Activated CD4-positive, alpha-beta T cell treated with anti-CD3 and anti-CD28 coated beads for 36 hours (primary cell): ENCODE measurements around the gene UBE2B. TPM values are rescaled to one million over a fixed set of nuclear protein-coding genes. Genes with fewer than 3 reads are reported as not detected.
"Not testable (repeated sequence)": the region's sequence is repeated elsewhere in the genome, so short reads cannot be mapped to it uniquely, and the experiment has no call there.

Experiments used
- ATAC-seq: fragments of 200-7000 bp; cut with Tn5 transposase; one replicate; pipeline ENCODE4 v1.10.0; 2021; ENCODE audit warnings: mild to moderate bottlenecking, moderate library complexity
- CTCF ChIA-PET: fragments of 350-600 bp; sonication (Branson Sonifier 250); formaldehyde crosslinking; loops from one replicate; lab custom pipeline; 2021; ENCODE audit warnings: antibody characterized with exemption; lab: Charles Lee
- POLR2A ChIA-PET: fragments of 350-600 bp; sonication (Branson Sonifier 250); formaldehyde crosslinking; loops from one replicate; lab custom pipeline; 2021; ENCODE audit warnings: antibody characterized with exemption, inconsistent platforms; lab: Charles Lee
- DNase-seq: peaks from one replicate; pipeline ENCODE4 v3.0.0-alpha.2; 2020
- H3K27ac Mint-ChIP-seq: one replicate; pipeline ENCODE4 v1.8.0; 2021; ENCODE audit warnings: mixed read lengths
- H3K27me3 Mint-ChIP-seq: one replicate; pipeline ENCODE4 v1.8.0; 2021; ENCODE audit warnings: mixed read lengths
- H3K36me3 Mint-ChIP-seq: one replicate; pipeline ENCODE4 v1.8.0; 2021; ENCODE audit warnings: low read depth, mixed read lengths
- H3K4me1 Mint-ChIP-seq: one replicate; pipeline ENCODE4 v1.8.0; 2021; ENCODE audit warnings: mixed read lengths
- H3K4me3 Mint-ChIP-seq: one replicate; pipeline ENCODE4 v1.8.0; 2021; ENCODE audit warnings: mild to moderate bottlenecking, moderate library complexity, mixed read lengths
- H3K9me3 Mint-ChIP-seq: one replicate; pipeline ENCODE4 v1.8.0; 2021; ENCODE audit warnings: low read depth, mixed read lengths
- intact Hi-C, 2 experiments: fragments of 100-400 bp; cut with DNase I in 1 of 2; cut with micrococcal nuclease in 1 of 2; formaldehyde crosslinking; loops; one replicate each; pipeline versions ENCODE4 v1.14.2 to v1.15.1; 2022 to 2024; cut with DNase I, micrococcal nuclease
- total RNA-seq, 2 experiments: library from RNA; stranded (reverse); gene quantifications; one replicate each; pipeline ENCODE4 v1.2.3, GENCODE V29; 2021

The UBE2B gene
- total RNA-seq, 2 experiments from 2014 or later, result 112 to 115 TPM

DNA sequence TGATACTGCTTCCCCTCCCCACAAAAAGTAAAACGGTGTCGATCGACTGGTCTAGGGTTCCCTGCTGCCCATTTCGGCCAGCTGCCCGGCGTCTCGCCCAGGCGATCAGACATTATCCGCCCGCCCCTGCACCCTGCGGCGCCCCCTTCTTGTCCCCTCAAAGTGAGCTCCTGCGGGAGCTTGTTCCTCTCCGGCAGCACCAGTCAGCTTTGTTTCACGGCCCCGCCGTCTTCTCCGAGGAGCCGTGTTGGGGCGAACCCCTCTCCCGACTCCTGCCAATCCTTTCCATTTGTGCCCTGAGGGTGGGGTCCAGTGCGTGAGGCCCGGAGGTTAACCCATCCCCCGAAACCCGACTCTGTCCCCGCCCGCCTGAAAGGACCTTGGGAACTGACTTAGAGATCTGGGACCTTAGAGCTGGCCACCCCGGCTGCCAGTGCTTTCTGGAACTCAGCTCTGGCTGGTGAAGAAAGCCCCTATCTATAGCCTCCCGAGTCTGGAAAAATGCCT lies 518 bp downstream of the UBE2B start:
- peak; percentile 1 for ATAC-seq
- Mint-ChIP-seq H3K4me1 (peaks cover 49% of the 10 kb centered on the region), H3K27ac (peak overlapping the region; percentile 99), H3K27me3 (no peaks in the 10 kb centered on the region), H3K36me3 (peaks cover 32% of the 10 kb centered on the region), H3K4me3 (peak overlapping the region; percentile 99), H3K9me3 (peaks cover 2% of the 10 kb centered on the region)
- POLR2A ChIA-PET, result interaction anchor here (0.5 to 1.3 kb wide), 9 partner anchors 8 to 442 kb away, joined by 3 to 6 read pairs (median 5); partner anchors contain the start of genes PPP2CA and SEC24A
- CTCF ChIA-PET, result interaction anchor here (0.6 to 2.3 kb wide), 12 partner anchors 9 to 216 kb away, joined by 3 to 13 read pairs (median 4); partner anchors contain the start of gene CDKN2AIPNL
- intact Hi-C loops, result loop anchor here (1.0 to 5.0 kb wide), 22 partner anchors 8 to 1319 kb away; partner anchors contain the start of genes CDKN2AIPNL (in 2 of the 2), PPP2CA (in 2 of the 2), SEC24A (in 2 of the 2) and CAMLG (in 1 of the 2)
- DNase-seq, result peak; percentile 62

DNA sequence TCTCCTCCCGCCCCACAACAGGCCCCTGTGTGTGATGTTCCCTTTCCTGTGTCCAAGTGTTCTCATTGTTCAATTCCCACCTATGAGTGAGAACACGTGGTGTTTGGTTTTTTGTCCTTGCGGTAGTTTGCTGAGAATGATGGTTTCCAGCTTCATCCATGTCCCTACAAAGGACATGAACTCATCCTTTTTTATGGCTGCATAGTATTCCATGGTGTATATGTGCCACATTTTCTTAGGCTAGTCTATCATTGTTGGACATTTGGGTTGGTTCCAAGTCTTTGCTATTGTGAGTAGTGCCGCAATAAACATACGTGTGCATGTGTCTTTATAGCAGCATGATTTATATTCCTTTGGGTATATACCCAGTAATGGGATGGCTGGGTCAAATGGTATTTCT lies 2.3 kb downstream of the UBE2B start:
- intact Hi-C loops, result loop anchor here in 1 of 2 experiments (5.0 kb wide), 2 partner anchors 146 to 274 kb away; partner anchors contain the start of genes PPP2CA and SEC24A
- POLR2A ChIA-PET, result not testable (repeated sequence)
- H3K36me3 Mint-ChIP-seq, result peaks cover 34% of the 10 kb centered on the region

DNA sequence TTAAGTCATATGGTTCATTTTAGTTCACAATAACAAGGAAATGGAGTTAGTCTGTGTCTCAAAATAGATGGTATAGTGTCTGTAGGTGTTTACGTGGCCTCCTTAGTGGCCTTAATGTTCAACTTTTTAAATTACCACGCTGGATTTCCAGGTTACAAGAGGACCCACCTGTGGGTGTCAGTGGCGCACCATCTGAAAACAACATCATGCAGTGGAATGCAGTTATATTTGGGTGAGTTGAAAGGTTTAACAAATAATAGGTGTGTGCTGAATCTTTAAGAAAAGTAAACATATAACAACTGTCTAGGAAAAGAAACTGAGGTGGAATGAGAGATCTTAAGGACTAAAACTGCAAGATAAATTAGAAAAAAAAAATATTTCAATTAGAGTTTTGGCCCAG lies 2.9 kb downstream of the UBE2B start:
- intact Hi-C loops, result loop anchor here in 1 of 2 experiments (5.0 kb wide), 2 partner anchors 147 to 273 kb away; partner anchors contain the start of genes PPP2CA and SEC24A
- no peak for ATAC-seq
- H3K27me3 Mint-ChIP-seq, result no peaks in the 10 kb centered on the region
- H3K27ac Mint-ChIP-seq, result peak overlapping the region; percentile 25
- POLR2A ChIA-PET, result no interaction called here
- CTCF ChIA-PET, result interaction anchor here (0.7 kb wide), 2 partner anchors 29 to 179 kb away, joined by 3 to 4 read pairs; no protein-coding TSS in a partner anchor
- DNase-seq, result peak; percentile 31
- H3K4me3 Mint-ChIP-seq, result no peak overlapping the region
- peaks cover 2% of the 10 kb centered on the region for H3K9me3 Mint-ChIP-seq
- peaks cover 40% of the 10 kb centered on the region for H3K36me3 Mint-ChIP-seq
- H3K4me1 Mint-ChIP-seq, result peaks cover 49% of the 10 kb centered on the region

More for the DNA sequence above, 2.3 kb downstream of the UBE2B start:
- CTCF ChIA-PET, ATAC-seq, H3K27ac Mint-ChIP-seq, H3K9me3 Mint-ChIP-seq, H3K27me3 Mint-ChIP-seq, DNase-seq: not testable (repeated sequence)
- H3K4me3 Mint-ChIP-seq, result peak overlapping the region; percentile 99
- peaks cover 43% of the 10 kb centered on the region for H3K4me1 Mint-ChIP-seq

DNA sequence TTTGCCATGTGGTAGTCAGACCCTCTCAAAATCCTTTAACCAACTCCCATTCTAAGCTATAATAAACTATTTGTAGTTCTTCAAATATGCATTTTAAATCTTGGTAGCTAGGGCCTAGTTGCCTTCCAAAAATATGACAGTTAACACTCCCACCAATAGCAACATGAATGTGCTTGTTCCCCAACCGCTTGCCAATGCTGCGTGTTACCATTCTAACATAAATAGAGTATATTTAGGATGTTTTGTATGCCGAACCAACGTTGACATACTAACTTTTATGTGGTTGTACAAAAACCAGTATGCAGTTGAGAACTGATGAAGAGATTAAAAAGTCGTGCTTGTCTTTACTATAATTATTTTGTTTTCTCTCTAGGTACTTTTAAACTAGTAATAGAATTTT lies 9.0 kb downstream of the UBE2B start:
- Mint-ChIP-seq H3K4me1 (peaks cover 40% of the 10 kb centered on the region), H3K36me3 (peaks cover 56% of the 10 kb centered on the region), H3K9me3 (no peaks in the 10 kb centered on the region), H3K27me3 (no peaks in the 10 kb centered on the region), H3K27ac (peak overlapping the region; percentile 73), H3K4me3 (no peak overlapping the region)
- no peak for DNase-seq
- POLR2A ChIA-PET, result no interaction called here
- ATAC-seq, result no peak
- intact Hi-C loops, result loop anchor here in 1 of 2 experiments (1.0 kb wide), 1 partner anchor 9 kb away; the partner anchor contains the start of gene UBE2B
- CTCF ChIA-PET, result interaction anchor here (0.9 to 4.9 kb wide), 6 partner anchors 10 to 207 kb away, joined by 4 to 29 read pairs (median 8); partner anchors contain the start of gene CDKN2AIPNL

DNA sequence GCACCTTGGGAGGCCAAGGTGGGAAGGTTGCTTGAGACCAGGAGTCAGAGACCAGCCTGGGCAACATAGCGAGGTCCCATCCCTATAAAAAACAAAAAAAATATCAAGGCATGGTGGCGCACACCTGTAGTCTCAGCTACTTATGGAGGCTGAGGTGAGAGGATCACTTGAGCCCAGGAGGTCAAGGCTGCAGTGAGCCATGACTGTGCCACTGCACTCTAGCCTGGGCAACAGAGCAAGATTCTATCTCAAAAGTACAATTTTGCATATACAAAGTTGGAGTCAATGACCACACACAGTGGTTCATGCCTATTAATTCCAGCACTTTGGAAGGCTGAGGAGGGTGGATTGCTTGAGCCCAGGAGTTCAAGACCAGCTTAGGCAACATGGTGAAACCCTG lies 10.8 kb downstream of the UBE2B start:
- ChIA-PET CTCF (interaction anchor here (0.9 to 4.9 kb wide), 7 partner anchors 8 to 252 kb away, joined by 3 to 29 read pairs (median 7); partner anchors contain the start of genes CDKN2AIPNL and UBE2B), POLR2A (interaction anchor here (0.6 to 0.7 kb wide), 2 partner anchors 79 to 221 kb away, joined by 3 to 4 read pairs; no protein-coding TSS in a partner anchor)
- H3K9me3 Mint-ChIP-seq, intact Hi-C loops, DNase-seq, H3K27me3 Mint-ChIP-seq, ATAC-seq, H3K4me3 Mint-ChIP-seq, H3K27ac Mint-ChIP-seq: not testable (repeated sequence)
- Mint-ChIP-seq H3K4me1 (peaks cover 36% of the 10 kb centered on the region), H3K36me3 (peaks cover 54% of the 10 kb centered on the region)

DNA sequence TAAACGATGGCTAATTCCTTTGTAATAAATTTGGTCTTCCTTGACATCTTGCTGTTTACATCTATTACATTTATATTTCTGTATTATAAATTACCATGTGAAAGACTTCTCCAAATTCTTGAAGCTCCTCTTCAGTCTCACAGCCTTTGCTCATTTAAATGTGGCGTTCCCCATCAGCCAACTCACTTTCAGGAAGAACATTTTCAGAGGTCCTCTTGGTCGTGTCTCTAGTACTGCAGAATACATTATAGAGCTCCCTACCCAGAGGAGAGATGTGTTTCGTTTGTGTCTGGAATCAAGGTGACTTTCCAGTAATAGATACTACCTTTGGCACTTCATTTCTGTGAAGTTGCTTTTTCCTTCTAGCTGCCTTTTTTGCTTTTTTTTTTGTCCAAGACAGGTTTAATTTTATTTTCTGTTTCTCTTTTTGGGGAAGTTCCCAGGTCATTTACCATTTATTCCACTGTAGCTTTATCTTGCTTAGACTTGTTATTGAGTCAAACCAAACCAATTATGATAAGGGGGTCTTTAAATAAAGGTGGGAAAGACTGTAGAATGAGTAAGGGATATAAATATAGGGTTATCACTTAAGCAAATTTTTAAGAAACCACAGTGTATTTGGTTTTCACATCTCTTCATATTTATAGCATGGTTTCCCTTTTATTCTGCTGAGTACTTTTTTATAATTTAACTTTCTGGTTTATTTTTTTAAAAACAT lies 12.8 kb downstream of the UBE2B start:
- H3K4me3 Mint-ChIP-seq, result no peak overlapping the region
- intact Hi-C loops, result no loop called here

DNA sequence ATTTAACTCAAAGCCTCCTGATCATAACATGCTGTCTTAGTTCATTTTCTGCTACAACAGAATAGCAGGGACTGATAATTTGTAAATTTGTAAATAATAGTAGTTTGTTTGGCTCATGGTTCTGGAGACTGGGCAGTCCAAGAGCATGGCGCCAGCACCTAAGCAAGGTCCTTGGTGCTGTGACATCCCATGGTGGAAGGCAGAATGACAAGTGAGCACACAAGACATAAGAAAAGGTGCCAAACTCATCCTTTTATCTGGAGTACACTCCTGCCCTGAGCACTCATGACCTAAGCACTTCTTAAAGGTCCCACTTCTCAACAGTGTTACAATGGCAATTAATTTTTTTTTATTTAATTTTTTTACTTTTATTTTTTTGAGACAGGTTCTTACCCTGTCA lies 16.1 kb downstream of the UBE2B start:
- H3K27ac Mint-ChIP-seq, result no peak overlapping the region
- POLR2A ChIA-PET, result no interaction called here

More for the DNA sequence above, 12.8 kb downstream of the UBE2B start:
- CTCF ChIA-PET, result interaction anchor here (0.7 to 3.3 kb wide), 5 partner anchors 14 to 203 kb away, joined by 3 to 15 read pairs (median 4); no protein-coding TSS in a partner anchor
- H3K27ac Mint-ChIP-seq, result peak overlapping the region; percentile 90
- peaks cover 57% of the 10 kb centered on the region for H3K36me3 Mint-ChIP-seq
- DNase-seq (no peak), ATAC-seq (no peak)
- no peaks in the 10 kb centered on the region for H3K9me3 Mint-ChIP-seq
- H3K27me3 Mint-ChIP-seq, result no peaks in the 10 kb centered on the region
- POLR2A ChIA-PET, result interaction anchor here (1.2 to 1.3 kb wide), 2 partner anchors 9 to 12 kb away, joined by 5 to 6 read pairs; no protein-coding TSS in a partner anchor
- H3K4me1 Mint-ChIP-seq, result peaks cover 29% of the 10 kb centered on the region

DNA sequence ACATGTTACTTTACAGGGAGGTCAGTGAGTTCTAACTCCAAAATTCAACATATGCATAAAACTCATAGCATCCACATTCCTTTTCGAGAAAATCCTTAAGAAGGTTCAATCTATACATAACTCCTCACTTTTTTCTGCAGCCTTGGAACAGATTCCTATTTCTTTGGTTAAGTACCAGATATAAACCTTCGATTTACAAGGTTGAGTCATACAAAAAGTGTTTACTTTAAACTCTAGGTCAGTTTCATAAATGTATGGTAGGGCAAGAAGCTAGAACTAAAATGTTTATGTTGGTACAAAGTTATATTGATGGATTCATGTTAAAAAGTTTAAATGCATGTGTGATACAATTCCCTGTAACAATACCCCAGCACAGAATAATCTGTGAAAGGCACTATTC lies 20.9 kb downstream of the UBE2B start:
- ChIA-PET CTCF (interaction anchor here (1.1 to 4.5 kb wide), 4 partner anchors 12 to 195 kb away, joined by 3 to 29 read pairs (median 6); partner anchors contain the start of gene UBE2B), POLR2A (no interaction called here)
- no peaks in the 10 kb centered on the region for H3K27me3 Mint-ChIP-seq
- peaks cover 2% of the 10 kb centered on the region for H3K4me1 Mint-ChIP-seq
- H3K9me3 Mint-ChIP-seq, result no peaks in the 10 kb centered on the region
- H3K36me3 Mint-ChIP-seq, result peaks cover 47% of the 10 kb centered on the region
- DNase-seq (no peak), ATAC-seq (no peak)
- H3K4me3 Mint-ChIP-seq, result no peak overlapping the region
- intact Hi-C loops, result no loop called here
- H3K27ac Mint-ChIP-seq, result no peak overlapping the region

More for the DNA sequence above, 16.1 kb downstream of the UBE2B start:
- Mint-ChIP-seq H3K36me3 (peaks cover 56% of the 10 kb centered on the region), H3K4me3 (no peak overlapping the region), H3K4me1 (peaks cover 16% of the 10 kb centered on the region), H3K27me3 (no peaks in the 10 kb centered on the region), H3K9me3 (no peaks in the 10 kb centered on the region)
- intact Hi-C loops, result no loop called here
- DNase-seq (no peak), ATAC-seq (no peak)
- CTCF ChIA-PET, result no interaction called here

DNA sequence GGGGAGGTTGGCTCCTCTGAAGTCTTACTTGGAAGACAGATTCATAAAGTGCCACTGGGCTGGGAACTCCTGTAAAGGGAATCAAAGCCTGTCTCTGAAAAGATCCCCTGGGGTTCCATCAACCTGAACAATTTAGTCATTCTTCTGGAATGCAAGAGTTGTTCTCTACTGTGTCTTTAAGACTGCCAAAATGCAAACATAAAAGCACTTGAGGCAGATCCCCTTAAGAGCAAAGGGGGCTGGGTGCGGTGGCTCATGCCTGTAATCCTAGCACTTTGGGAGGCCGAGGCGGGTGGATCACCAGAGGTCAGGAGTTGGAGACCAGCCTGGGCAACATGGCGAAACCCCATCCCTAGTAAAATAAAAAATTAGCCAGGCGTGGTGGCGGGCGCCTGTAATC lies 23.6 kb downstream of the UBE2B start:
- ChIA-PET POLR2A (no interaction called here), CTCF (interaction anchor here (1.4 kb wide), 1 partner anchor 16 kb away, joined by 6 read pairs; the partner anchor contains the start of gene CDKN2AIPNL)
- intact Hi-C loops, result no loop called here
- ATAC-seq (no peak), DNase-seq (no peak)
- Mint-ChIP-seq H3K36me3 (peaks cover 46% of the 10 kb centered on the region), H3K4me3 (no peak overlapping the region), H3K9me3 (no peaks in the 10 kb centered on the region), H3K27ac (no peak overlapping the region), H3K27me3 (no peaks in the 10 kb centered on the region), H3K4me1 (peaks cover 2% of the 10 kb centered on the region)

DNA sequence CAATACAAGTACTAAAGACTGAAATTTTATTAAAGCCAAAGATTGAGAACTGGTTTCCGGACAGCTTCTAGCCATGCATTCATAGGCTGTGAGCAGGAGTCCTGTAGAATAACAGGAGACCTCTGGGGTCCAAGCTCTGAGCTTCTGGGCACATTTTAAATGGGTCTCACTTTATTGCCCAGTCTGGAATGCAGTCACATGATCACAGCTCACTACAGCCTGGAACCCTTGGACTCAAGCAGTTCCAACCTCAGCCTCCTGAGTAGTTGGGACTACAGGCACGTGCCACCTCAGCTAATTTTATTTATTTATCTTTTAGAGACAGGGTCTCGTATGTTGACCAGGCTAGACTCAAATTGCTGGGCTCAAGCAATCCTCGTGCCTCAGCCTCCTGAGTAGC lies 24.9 kb downstream of the UBE2B start:
- ATAC-seq, result no peak
- POLR2A ChIA-PET, result interaction anchor here (0.6 kb wide), 1 partner anchor 223 kb away, joined by 3 read pairs; no protein-coding TSS in a partner anchor
- no peaks in the 10 kb centered on the region for H3K9me3 Mint-ChIP-seq
- CTCF ChIA-PET, result interaction anchor here (1.1 to 1.5 kb wide), 5 partner anchors 13 to 191 kb away, joined by 3 to 6 read pairs (median 4); partner anchors contain the start of gene CDKN2AIPNL
- peaks cover 37% of the 10 kb centered on the region for H3K36me3 Mint-ChIP-seq
- H3K4me1 Mint-ChIP-seq, result peaks cover 2% of the 10 kb centered on the region
- intact Hi-C loops, result no loop called here
- DNase-seq, result no peak
- H3K27ac Mint-ChIP-seq, result no peak overlapping the region
- H3K4me3 Mint-ChIP-seq, result no peak overlapping the region
- no peaks in the 10 kb centered on the region for H3K27me3 Mint-ChIP-seq

DNA sequence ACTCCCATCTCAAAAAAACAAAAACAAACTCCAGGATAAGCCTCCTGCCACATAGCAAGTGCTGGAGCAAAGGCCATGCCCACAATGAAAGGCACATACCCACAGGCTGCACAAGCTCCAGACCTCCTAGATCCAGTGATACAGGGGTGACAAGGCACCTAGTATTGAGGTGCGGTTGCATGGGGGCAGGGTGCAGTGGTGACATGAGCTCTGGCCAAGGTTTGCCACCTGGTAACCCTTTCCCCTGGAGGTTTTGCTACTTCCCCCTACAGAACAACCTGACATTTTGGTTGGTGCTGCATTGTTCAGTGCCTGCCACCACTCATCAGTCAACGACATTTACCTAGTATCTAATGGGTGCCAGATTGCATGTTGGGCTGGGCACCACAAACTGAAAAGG lies 25.8 kb downstream of the UBE2B start:
- Mint-ChIP-seq H3K9me3 (no peaks in the 10 kb centered on the region), H3K36me3 (peaks cover 32% of the 10 kb centered on the region), H3K4me1 (peaks cover 2% of the 10 kb centered on the region), H3K27ac (no peak overlapping the region), H3K4me3 (no peak overlapping the region), H3K27me3 (no peaks in the 10 kb centered on the region)
- no peak for ATAC-seq
- DNase-seq, result no peak
- intact Hi-C loops, result no loop called here
- POLR2A ChIA-PET, result no interaction called here
- CTCF ChIA-PET, result interaction anchor here (0.6 to 0.9 kb wide), 3 partner anchors 9 to 123 kb away, joined by 3 to 4 read pairs (median 4); no protein-coding TSS in a partner anchor
